Stimulated activated CD4-positive, alpha-beta T cell treated with anti-CD3 and anti-CD28 coated beads, Interleukin-12 subunit alpha, Interleukin-12 subunit beta, amount 100 ng/mL, for 4 hours (primary cell): ENCODE data around the gene TTC3.

Experiments
- DNase-seq: peaks from one replicate; pipeline ENCODE4 v3.0.0-alpha.2; 2020

TTC3 gene

DNA sequence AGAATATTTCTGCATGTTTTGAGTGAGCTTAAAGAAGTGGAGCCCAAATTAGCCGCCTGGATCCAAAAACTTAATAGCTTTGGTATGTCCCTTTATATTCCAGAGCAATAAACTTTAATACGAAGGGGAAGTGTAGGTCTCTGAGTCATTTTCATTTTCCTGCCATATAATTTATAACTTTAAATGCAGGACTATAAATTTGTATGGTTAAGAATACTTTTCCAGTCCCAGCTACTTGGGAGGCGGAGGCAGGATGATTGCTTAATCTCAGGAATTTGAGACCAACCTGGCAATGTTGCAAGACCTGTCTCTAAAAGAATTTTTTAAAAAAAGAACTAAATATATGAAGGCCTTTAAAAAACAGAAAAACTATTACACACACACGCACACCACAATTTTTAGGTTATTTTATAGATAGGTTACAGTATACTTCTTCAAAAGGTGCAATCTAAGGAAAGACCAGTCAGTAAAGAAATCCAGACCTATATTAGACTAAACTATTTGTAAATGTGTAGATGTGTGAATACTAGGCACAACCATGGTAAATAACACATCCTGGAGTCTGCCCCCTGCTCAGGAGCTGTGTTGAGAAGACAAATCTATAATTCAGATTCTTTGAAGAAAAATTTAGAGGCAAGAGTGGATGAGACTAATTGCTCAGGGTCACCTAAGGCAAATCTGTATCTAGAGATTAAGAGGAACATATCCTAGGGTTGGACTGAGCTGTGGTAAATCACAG lies 80.3 kb downstream of the TTC3 start:
- no peak for DNase-seq

DNA sequence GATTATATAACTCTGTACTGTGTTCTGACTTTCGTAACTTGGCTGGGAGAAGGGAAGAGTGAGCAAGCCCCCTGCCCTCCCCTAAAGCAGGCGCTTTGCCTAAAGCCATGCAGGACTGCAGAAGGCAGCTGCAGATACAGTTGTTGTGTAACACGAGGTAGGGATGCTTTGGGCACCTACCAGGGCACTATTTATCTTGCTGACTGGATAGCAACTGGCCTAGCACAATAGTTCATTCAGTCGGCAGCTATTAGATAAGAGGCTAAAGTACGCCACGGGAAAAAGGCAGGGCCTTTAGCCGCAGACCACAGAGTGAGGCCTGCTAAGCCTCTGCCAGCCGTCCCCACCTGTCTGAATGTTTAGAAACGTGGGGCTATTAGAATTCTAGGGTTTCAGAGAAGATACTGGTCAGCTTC lies 80.9 kb downstream of the TTC3 start:
- no peak for DNase-seq

DNA sequence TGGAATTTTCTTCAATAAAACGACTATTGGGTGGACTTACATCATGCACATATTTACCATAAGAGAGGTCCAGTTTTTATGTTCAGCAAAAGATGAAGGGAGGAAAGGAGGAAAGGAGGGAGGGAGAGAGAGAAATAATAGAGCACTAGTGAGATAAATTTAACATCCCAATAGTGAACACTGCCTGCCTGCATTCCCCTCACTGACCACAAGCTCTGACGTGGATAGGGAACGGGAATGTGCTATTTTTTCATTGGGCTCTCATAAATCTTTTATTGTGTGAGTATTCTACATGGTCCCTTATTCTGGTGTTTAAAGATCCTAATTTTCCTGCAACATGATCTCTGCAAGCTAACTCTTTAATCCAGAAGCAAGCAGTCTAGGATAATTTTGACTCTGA lies 82.1 kb downstream of the TTC3 start:
- DNase-seq: no peak

DNA sequence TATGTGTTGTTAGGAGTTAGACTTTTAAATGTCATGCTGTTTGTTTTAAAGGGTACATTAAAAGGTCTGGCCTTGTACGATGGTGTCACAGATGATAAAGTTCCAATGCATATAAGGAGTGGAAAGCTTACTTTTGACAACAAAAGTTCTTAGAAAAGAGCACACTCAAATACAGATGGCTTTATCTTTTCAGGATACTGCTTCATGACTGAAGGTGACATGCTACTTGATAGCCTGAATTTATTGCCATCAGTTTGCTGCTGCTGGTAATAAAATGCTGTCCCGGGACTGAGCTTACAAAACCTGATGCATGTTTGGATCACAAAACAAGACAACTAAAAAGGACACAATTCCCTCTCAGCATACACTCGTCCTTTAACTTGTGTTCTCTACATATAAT lies 84.9 kb downstream of the TTC3 start:
- DNase-seq: no peak

DNA sequence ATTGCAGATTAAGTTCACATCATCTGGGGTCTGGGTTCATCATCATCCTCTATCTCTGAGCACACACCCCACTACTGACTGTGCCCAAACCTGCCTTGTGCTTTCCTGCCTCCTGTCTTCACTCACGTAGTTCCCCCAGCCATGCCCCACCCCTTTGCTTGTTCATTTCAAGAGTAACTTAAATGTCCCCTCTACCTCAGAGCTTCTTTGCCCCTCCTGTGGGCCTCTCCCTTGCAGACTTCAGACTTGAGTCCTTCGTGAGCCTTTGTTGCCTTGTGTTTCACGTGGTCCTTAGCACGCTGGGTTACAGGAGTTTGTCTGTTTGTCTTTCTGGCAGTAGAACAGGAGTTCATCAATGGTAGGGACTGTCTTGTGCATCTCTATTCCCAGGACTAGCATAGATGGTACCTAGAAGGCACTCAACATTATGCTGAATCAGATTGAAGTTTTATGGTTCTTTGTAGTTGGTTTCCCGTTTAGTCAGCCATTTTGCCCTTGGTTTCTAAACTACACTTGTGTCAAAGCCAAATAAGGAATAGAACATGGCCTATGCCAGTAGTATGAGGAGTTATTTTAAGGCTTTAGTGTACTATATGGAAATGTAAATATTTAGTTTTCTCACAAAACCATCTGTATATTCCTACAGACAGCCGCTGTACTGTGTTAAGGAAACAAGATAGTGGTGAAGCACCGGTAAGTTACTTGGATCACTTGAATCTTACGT lies 86.2 kb downstream of the TTC3 start:
- DNase-seq: no peak

DNA sequence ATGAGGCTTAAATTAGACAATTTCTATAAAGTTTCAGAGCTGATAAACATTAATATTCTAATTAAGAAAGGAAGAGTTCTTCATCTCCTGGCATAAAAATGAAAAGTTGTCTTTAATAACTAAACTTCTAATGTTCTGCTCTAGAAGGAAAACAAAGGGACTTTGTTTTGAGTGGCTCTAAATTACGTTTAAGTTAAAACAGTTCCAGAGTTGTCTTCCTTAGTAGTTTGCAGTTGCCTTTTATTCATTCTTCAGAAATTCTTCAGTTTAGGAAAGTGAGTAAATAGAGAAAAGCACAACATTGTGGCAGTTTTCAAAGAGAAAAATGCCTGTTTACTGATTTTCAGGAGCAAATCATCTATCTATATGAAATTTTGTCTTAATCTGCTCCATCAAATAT lies 86.9 kb downstream of the TTC3 start:
- DNase-seq: no peak

DNA sequence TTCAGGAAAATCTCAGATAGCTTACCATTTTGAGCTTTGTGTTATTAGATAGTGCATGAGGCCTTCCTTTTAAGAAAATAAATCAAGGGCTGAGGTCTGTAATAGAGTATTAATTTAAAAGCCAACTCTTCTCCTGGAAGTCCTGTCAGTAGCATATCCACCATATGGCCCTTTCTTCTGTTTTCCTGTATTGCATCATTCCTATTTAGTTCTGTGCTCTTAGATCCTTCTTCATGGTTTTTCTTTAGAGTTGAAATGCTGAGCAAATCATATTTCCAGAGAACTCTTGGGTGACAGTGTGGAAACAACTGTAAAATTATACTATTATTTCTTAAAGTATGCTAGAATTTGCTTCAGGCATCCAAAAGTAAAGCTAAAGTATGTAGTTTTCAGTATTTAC lies 91.7 kb downstream of the TTC3 start:
- no peak for DNase-seq

DNA sequence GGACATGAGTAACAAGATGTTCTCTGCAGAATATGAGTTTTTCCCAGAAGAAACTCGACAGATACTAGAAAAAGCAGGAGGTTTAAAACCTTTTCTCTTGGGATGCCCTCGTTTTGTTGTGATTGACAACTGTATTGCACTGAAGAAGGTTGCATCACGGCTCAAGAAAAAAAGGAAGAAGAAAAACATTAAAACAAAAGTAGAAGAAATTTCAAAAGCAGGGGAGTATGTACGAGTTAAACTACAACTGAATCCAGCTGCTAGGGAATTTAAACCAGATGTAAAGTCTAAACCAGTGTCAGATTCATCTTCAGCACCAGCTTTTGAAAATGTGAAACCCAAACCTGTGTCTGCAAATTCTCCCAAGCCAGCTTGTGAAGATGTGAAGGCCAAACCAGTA lies 92.5 kb downstream of the TTC3 start:
- DNase-seq: no peak

DNA sequence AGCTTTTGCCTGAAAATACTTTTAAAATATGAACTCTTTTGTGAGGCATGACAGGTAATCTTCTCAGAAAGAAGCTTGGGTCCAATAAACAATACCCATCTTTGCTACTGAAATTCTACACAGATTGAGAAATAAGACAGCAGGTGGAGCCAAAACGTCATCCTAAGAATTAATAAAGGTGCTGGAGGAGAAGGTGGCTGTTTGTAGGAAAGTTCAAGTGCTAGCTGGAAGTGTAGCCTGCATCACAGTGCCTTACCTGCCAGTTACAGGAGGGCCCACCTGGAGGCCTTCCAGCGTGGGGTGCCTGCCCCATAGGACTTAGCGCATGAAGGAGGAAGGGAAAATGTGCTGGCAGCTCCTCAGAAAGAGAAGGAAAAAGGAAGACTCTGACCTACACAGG lies 93.7 kb downstream of the TTC3 start:
- no peak for DNase-seq

DNA sequence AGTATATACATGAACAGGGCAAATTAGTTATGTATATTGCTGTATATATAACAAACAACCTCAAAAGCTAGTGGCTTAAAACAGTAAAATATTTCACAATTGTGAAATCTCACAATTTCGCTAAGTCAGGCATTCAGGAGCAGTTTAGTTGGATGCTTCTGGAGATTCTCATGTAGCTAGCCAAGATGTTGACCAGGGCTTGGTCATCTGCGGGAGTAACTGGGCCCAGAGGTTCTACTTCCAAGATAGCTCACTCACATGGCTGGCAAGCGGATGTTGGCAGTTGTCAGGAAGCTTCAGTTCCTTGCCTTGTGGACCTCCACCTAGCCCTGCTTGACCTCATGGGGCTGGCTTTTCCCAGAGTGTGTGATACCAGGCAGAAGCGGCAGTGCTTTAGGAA lies 95.6 kb downstream of the TTC3 start:
- DNase-seq: no peak

DNA sequence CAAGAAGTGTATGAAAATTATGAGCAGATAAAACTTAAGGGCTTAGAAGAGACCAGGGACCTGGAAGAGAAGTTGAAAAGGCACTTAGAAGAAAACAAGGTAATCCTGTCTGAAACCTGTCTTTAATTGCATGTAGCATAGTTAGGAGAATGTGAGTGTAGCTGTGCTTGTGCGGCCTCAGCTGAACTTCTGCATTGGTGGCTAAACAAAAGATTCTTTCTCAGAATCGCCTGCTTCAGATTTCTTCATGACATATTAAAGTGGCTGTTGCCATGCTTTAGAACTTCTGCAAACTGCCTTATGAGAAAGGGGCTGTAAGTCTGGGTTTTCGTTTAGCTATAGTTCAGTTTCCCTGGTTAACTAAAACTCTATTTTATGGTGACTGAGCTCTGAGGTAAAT lies 99.6 kb downstream of the TTC3 start:
- no peak for DNase-seq

DNA sequence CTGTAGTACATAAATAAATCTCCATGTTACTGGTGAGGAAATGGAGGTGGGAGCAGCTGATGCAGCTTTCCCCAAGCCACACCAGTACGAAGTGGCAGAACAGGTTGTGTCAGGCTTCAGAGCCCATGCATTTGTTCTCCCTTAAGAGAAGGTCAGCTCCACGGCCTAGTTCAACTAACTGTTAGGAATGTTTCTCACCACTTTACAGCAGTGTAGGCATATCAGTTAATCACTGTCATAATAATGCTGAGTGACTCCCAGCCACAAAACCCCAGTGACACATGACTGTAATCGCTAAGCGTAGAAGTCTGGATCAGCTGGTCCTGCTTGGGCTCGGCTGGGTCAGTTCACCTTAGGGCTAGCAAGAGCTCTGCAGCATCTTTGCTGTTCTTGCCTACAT lies 103.7 kb downstream of the TTC3 start:
- no peak for DNase-seq

DNA sequence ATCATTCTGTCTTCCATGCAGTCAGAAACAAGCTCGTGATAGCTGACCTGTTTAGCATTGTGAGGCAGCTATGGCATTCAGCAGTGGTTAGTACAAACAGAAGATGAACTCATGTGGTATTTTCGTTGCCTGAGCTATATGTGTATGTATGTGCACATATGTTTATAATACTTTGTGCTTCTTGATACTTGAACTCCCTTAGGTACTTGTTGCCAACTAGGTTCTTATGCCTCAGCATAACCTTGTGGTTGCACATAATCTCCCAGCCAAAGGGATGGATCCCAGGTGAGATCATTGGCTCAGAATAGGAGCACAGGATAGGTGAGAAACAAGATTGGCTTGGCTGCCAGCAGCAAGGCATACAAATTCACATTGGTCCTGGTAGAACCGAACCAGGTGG lies 108.0 kb downstream of the TTC3 start:
- DNase-seq: no peak

DNA sequence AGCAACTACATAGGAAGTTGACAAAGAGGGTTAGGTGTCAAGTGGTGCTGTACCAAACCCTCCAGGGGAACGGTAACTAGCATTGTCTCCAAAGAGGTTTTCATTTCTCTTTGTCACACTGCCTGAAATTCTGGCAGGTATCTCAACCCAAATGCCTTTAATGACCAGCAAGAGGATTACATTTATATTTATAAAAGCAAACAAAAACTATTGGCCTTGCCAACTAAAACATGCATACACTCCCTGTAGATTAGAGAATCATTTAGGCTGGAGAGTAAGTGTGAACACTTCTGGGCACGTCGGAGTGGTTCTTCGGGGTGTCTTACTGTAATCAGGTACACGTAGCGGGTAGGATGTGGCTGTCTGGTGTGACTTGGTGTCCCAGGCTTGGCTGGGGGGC lies 109.2 kb downstream of the TTC3 start:
- DNase-seq: no peak

DNA sequence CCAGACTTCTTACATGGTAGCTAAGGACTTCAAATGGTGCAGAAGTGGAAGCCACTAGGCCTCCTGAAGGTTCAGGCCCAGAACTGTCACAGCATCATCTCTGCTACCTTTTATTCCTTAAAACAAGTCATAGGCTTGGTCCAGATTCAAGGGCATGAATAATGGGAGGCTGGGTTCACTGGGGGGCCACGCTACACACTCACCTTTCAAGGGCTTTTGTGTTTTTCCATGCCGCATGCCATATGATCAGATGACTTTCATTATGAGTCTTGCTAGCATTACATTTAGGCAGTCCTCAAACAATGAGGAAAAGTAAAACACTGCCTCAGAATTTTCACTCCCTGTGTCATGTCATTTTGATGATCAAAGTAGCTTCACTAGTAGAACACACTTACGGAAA lies 110.7 kb downstream of the TTC3 start:
- no peak for DNase-seq

DNA sequence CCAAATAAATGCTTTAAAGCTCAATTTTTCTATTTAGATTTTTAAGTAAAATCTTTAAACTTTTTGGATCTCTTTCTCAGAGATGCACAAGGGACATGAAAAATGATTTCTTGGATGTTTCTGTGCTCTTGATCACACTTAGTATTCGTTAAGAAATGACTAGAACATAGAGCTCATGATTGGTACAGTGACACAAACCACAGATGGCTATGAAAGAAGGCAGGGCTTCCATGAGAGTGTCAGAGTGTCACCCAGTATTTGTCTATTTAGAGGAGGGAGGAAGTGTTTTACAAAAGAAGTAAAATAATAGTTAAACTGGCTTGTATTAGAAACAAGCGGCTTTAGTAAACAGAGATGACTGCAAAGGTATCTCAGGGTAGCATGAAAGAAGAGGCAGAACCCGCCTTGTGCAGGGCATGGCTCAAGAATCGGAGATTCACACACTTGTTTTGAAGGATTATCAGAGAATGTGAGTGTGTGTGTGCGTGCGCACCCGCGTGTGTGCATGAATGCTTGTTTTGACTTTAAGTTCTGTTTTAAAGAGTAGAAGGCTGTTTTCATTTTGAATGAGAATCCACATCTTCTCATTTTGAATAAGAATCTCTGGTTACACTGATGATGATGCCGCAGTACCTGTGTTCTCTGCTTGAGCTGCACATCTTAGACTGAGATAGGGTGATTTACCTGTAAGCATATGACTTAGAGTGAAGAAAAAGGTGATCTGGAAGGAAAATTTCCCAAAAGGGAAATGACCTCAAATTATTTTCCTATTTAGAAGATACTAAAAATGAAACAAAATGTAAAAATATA lies 111.9 kb downstream of the TTC3 start:
- DNase-seq: no peak

DNA sequence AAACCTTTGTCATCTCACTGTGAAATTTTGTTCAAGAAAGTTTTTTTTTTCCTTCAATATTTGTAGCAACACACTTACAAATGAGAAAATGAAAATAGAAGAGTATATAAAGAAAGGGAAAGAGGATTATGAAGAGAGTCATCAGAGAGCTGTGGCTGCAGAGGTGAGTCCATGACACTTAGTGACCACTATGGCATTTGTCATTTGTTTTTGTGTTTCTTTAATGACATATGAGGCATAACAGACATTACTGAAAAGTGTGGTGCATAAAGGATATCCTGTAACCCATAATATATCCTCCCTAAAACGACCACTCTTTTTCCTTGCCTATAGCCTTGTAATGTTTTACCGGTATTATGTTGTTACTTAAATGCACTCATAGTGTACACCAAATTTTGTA lies 113.9 kb downstream of the TTC3 start:
- no peak for DNase-seq

DNA sequence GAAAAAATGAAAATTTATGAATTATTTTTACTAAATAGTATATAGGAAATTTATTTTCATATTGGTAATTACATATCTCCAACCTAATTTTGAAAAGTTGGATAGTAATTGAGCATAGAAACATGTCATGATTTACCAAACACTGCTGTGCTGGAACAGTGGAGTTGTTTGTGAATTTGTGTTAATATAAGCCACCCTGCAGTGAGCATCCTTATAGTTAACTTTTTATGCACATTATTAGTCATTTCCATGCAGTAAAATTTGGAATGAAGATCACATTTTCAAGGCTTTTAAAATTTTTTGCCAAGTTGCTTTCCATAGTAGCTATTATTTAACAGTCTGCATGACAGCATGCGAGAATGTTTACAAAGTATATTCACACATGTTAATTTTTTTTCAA lies 115.8 kb downstream of the TTC3 start:
- DNase-seq: no peak

DNA sequence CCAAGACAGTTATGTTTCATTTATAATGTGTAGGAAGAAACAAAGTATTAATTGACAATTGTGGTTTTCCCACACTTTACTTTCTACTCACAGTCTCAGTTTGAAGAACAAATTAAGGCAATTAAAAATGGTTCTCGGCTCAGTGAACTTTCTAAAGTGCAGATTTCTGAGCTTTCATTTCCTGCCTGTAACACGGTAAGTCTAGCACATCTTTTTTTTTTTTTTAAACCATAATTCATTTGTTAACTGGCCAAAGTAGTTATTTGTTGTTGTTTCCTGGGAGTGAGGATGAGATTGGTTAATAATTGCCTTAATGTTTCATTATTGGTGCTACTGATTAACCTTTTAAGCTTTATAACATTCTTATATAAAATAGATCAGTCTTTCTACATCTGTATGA lies 119.0 kb downstream of the TTC3 start:
- no peak for DNase-seq

DNA sequence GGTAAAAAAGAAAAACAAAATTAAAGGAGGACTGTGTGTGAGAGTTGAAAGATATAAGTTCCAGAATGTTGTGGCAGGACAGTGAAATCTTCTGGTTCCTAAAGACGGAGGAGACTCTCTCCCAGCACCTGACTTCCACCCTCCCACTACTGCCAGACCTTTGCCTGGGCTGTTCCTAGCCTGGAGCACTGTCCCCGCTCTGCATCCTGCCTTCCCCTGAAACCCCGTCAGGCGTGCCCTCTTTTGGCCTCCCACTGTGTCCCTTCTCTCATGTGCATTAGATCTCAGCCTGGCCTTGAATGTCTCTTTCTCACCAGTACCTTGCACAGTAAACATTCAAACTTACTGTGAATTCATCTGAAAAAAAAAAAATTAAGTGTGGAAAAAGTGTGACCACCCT lies 120.0 kb downstream of the TTC3 start:
- no peak for DNase-seq

DNA sequence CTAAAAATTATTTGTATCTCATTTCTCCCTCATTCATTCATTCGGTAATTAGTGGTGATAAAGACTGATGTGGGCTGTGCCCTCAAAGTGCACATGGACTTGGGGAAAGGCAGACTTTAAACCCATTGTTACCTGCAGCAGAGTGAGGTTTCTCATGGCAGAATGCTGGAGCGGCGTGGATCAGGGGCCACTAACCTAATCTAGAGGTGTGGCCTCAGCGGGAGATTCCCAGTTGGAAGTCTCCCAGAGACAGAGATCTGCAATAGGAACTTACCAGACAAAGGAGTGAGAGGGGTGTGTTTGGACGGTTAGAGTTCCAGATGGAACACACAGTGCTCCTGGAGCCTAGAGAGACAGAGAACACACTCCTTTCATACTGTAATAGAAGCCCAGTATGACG lies 120.6 kb downstream of the TTC3 start:
- DNase-seq: no peak

DNA sequence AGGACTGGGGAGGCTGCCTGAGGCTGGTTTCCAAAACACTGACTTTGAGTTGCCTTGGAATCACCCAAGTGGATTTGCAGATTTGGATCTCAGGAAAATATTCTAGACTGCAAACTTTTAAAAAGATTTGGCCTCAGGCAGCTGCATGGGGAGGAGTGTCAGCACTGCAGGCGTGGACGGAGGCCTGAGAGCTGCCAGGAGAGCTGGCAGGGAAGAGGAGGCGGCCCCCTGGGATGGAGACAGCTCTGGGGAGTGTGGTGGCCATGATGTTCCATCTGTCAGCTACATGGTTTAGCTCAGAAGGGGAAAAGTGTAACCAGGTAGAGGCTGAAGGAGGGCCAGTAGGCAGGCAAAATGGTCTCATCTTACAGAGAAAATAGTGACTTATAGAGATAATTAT lies 122.0 kb downstream of the TTC3 start:
- DNase-seq: no peak

DNA sequence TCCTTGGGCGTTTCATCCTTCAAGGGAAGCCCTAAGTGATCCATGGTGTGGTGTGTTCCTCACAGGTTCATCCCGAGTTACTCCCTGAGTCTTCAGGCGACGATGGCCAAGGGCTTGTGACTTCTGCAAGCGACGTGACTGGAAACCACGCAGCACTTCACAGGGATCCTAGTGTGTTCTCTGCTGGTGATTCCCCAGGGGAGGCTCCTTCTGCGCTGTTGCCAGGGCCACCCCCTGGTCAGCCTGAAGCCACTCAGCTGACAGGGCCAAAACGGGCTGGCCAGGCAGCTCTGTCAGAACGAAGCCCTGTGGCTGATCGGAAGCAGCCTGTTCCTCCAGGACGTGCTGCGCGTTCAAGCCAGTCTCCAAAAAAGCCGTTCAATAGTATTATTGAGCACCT lies 122.6 kb downstream of the TTC3 start:
- no peak for DNase-seq

DNA sequence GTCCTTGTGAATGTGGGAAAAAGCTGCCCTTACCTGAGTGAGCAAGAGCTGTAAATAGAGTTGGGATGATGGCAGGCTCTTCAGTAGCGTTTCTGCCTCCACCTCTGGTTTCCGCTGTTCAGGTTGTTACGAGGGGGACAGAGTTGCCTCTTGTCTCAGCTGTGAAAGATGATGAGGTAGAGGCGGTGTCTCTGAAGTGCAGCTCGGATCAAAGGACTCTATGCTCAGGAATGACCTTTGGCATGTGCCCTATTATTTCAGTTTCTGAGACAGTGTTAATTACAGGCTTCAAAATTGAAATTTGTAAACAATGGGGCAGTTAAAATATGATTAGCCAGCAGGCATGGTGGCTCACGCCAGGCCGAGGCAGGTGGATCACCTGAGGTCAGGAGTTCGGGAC lies 123.8 kb downstream of the TTC3 start:
- no peak for DNase-seq
